ENCODE measurements around the gene SCAMP5. TPM values are rescaled to one million over a fixed set of nuclear protein-coding genes. Genes with fewer than 3 reads are reported as not detected.

Gene SCAMP5
- total RNA-seq, 1 experiment from 2014 or later: 7.0 TPM

- Histone ChIP-seq H3K4me1 (ENCODE audit: insufficient read depth, low read length) (peaks cover 22% of the 10 kb centered on the region), H3K4me3 (ENCODE audit: low read length) (no peak overlapping the region), H3F3A (ENCODE audit: low read length, unreplicated experiment) (no peaks in the 10 kb centered on the region), H2AFZ (ENCODE audit: low read length) (no peak overlapping the region), H3K27ac (ENCODE audit: low read length) (no peak overlapping the region), H4K20me1 (ENCODE audit: low read length) (no peaks in the 10 kb centered on the region), H3K9me2 (replicated peaks; ENCODE audit: low read length) (no peaks in the 10 kb centered on the region), H3K9me3 (ENCODE audit: low read length) (no peaks in the 10 kb centered on the region), H3K9ac (ENCODE audit: low read length) (no peak overlapping the region), H3K4me2 (ENCODE audit: low read length) (no peak overlapping the region), H3K79me2 (ENCODE audit: low read length) (no peaks in the 10 kb centered on the region), H3K27me3 (ENCODE audit: low read length) (no peaks in the 10 kb centered on the region), H3K36me3 (ENCODE audit: low read depth, low read length) (no peaks in the 10 kb centered on the region)
- TF ChIP-seq EZH2 (IDR thresholded peaks at IDR 0.05; ENCODE audit: low read length, unreplicated experiment): no peak
- TF ChIP-seq EZH2phosphoT487 (IDR thresholded peaks at IDR 0.05; ENCODE audit: borderline replicate concordance, low read length): no peak
- no peak for TF ChIP-seq CTCF (conservative IDR thresholded peaks at IDR 0.05; ENCODE audit: low read depth, low read length)
- ATAC-seq (no peak), DNase-seq (no peak)
- POLR2A ChIA-PET (ENCODE audit: unreplicated experiment): interaction anchor here (0.5 kb wide), 1 partner anchor 27 kb away, joined by 3 read pairs; no protein-coding TSS in a partner anchor
- no TSS peak for BruUV-seq (replicated peaks)
- intact Hi-C loops (cut with micrococcal nuclease): no loop called here
- CTCF ChIA-PET: interaction anchor here (1.0 kb wide), 1 partner anchor 10 kb away, joined by 5 read pairs; no protein-coding TSS in a partner anchor
These were observed 34.3 kb upstream of the SCAMP5 start for GRCh38 chr15:74960995-74961588.

GRCh38 chr15:74961616-74962015 lies 33.7 kb upstream of the SCAMP5 start:
- TF ChIP-seq CTCF (conservative IDR thresholded peaks at IDR 0.05; ENCODE audit: low read depth, low read length) (no peak), EZH2phosphoT487 (IDR thresholded peaks at IDR 0.05; ENCODE audit: borderline replicate concordance, low read length) (no peak), EZH2 (IDR thresholded peaks at IDR 0.05; ENCODE audit: low read length, unreplicated experiment) (no peak)
- H3F3A ChIP-seq (ENCODE audit: low read length, unreplicated experiment): no peaks in the 10 kb centered on the region
- no TSS peak for BruUV-seq (replicated peaks)
- ChIA-PET CTCF (interaction anchor here (1.0 kb wide), 1 partner anchor 11 kb away, joined by 5 read pairs; no protein-coding TSS in a partner anchor), POLR2A (ENCODE audit: unreplicated experiment) (interaction anchor here (0.5 kb wide), 1 partner anchor 27 kb away, joined by 3 read pairs; no protein-coding TSS in a partner anchor)
- no peaks in the 10 kb centered on the region for H3K27me3 ChIP-seq (ENCODE audit: low read length)
- no peak overlapping the region for H3K4me2 ChIP-seq (ENCODE audit: low read length)
- DNase-seq (no peak), ATAC-seq (no peak)
- no peaks in the 10 kb centered on the region for H3K79me2 ChIP-seq (ENCODE audit: low read length)
- no peaks in the 10 kb centered on the region for H4K20me1 ChIP-seq (ENCODE audit: low read length)
- no peak overlapping the region for H3K9ac ChIP-seq (ENCODE audit: low read length)
- H3K9me2 ChIP-seq (replicated peaks; ENCODE audit: low read length): no peaks in the 10 kb centered on the region
- no peaks in the 10 kb centered on the region for H3K36me3 ChIP-seq (ENCODE audit: low read depth, low read length)
- no peak overlapping the region for H2AFZ ChIP-seq (ENCODE audit: low read length)
- H3K4me1 ChIP-seq (ENCODE audit: insufficient read depth, low read length): peaks cover 19% of the 10 kb centered on the region
- H3K9me3 ChIP-seq (ENCODE audit: low read length): no peaks in the 10 kb centered on the region
- H3K4me3 ChIP-seq (ENCODE audit: low read length): no peak overlapping the region
- H3K27ac ChIP-seq (ENCODE audit: low read length): no peak overlapping the region
- intact Hi-C loops (cut with micrococcal nuclease): no loop called here

- no peak overlapping the region for H2AFZ ChIP-seq (ENCODE audit: low read length)
- no TSS peak for BruUV-seq (replicated peaks)
- no peak overlapping the region for H3K9ac ChIP-seq (ENCODE audit: low read length)
- POLR2A ChIA-PET (ENCODE audit: unreplicated experiment): no interaction called here
- H3K4me3 ChIP-seq (ENCODE audit: low read length): no peak overlapping the region
- H3K36me3 ChIP-seq (ENCODE audit: low read depth, low read length): no peaks in the 10 kb centered on the region
- no peaks in the 10 kb centered on the region for H3F3A ChIP-seq (ENCODE audit: low read length, unreplicated experiment)
- H3K4me1 ChIP-seq (ENCODE audit: insufficient read depth, low read length): peaks cover 15% of the 10 kb centered on the region
- H3K9me3 ChIP-seq (ENCODE audit: low read length): no peaks in the 10 kb centered on the region
- no peak for ATAC-seq
- intact Hi-C loops (cut with micrococcal nuclease): no loop called here
- H3K4me2 ChIP-seq (ENCODE audit: low read length): no peak overlapping the region
- H3K9me2 ChIP-seq (replicated peaks; ENCODE audit: low read length): no peaks in the 10 kb centered on the region
- no peaks in the 10 kb centered on the region for H3K27me3 ChIP-seq (ENCODE audit: low read length)
- CTCF ChIA-PET: interaction anchor here (1.0 kb wide), 1 partner anchor 12 kb away, joined by 5 read pairs; no protein-coding TSS in a partner anchor
- H3K27ac ChIP-seq (ENCODE audit: low read length): no peak overlapping the region
- H3K79me2 ChIP-seq (ENCODE audit: low read length): no peaks in the 10 kb centered on the region
- DNase-seq: no peak
- TF ChIP-seq EZH2 (IDR thresholded peaks at IDR 0.05; ENCODE audit: low read length, unreplicated experiment): no peak
- no peak for TF ChIP-seq EZH2phosphoT487 (IDR thresholded peaks at IDR 0.05; ENCODE audit: borderline replicate concordance, low read length)
- TF ChIP-seq CTCF (conservative IDR thresholded peaks at IDR 0.05; ENCODE audit: low read depth, low read length): no peak
- no peaks in the 10 kb centered on the region for H4K20me1 ChIP-seq (ENCODE audit: low read length)
These were observed 33.1 kb upstream of the SCAMP5 start for GRCh38 chr15:74962219-74962618.

Measured in PC-3 (cell line).